ENCODE measurements around the gene NUP93.

NUP93 gene

DNA sequence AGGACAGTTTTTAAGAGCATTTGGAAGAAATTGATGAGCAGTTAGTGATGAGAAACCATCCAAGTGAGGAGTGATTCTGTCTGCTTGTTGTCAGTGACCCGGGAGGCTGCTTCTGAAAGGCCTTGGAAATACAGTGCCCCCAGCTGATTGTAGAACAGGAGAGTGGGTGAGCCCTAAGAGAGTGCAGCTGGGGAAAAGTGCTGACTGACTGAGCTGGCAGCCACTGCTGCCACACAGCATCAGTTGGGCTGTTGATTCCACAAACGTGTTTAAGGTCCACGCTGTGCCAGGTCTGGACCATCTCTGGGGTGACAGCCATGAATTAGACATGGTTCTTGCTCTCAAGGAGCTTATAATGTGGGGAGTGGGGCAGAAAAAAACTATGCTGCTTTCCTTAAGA lies 18.9 kb downstream of the NUP93 start:
- no peak for DNase-seq (ENCODE audit: low read depth)
- TF ChIP-seq, protein P1, sequence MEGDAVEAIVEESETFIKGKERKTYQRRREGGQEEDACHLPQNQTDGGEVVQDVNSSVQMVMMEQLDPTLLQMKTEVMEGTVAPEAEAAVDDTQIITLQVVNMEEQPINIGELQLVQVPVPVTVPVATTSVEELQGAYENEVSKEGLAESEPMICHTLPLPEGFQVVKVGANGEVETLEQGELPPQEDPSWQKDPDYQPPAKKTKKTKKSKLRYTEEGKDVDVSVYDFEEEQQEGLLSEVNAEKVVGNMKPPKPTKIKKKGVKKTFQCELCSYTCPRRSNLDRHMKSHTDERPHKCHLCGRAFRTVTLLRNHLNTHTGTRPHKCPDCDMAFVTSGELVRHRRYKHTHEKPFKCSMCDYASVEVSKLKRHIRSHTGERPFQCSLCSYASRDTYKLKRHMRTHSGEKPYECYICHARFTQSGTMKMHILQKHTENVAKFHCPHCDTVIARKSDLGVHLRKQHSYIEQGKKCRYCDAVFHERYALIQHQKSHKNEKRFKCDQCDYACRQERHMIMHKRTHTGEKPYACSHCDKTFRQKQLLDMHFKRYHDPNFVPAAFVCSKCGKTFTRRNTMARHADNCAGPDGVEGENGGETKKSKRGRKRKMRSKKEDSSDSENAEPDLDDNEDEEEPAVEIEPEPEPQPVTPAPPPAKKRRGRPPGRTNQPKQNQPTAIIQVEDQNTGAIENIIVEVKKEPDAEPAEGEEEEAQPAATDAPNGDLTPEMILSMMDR (IDR thresholded peaks at IDR 0.05; ENCODE audit: low read length, missing control alignments), result no peak
- no peak overlapping the region for H3K4me3 ChIP-seq (replicated peaks; ENCODE audit: low read depth, low read length)

DNA sequence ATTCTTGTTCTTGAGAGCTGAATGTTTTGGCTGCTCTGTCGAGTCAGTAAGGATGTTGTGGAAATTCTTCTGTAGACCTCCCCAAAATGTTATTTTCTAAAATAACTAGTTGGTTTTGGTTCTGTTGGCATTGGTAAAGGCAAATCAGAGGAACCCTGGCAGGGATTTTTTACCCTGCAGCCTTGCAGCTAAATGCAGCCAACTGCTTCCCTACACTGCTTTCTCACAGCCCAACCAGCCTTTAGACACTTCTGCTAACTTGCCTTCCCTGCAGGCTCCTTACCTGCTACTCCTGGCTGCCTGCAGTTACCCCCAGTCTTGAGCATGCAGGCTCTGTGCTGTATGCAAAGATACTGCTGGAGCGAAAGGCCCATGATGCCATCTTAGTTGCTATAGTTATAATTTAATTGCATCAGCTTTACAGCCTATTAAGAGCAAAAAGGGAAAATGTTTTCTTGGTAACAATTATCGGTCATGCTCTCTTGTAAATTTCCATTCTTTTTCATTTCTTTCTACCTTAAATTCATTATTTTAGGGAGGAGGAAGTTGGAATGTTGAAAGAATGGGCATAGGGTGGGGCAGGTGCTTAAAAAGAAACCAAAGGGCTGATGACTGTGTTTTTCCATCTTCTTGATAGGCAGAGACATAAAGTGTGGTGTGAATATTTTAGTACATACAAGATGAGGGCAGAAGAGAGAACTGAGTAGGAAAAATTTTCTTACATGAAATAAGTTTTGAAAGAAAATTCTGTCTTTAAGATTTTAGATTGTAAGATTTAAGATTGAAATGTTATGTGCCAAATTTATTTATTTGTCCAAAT lies 20.0 kb downstream of the NUP93 start:
- no peak overlapping the region for H3K4me3 ChIP-seq (replicated peaks; ENCODE audit: low read depth, low read length)
- peak; percentile 4 for DNase-seq (ENCODE audit: low read depth)
- TF ChIP-seq, protein P1 (IDR thresholded peaks at IDR 0.05; ENCODE audit: low read length, missing control alignments), result no peak

GRCh38 chr16:56753410-56753809 lies 23.5 kb downstream of the NUP93 start:
- no peak overlapping the region for H3K4me3 ChIP-seq (replicated peaks; ENCODE audit: low read depth, low read length)
- TF ChIP-seq, protein P1 (IDR thresholded peaks at IDR 0.05; ENCODE audit: low read length, missing control alignments), result no peak
- peak; percentile 38 for DNase-seq (ENCODE audit: low read depth)

DNA sequence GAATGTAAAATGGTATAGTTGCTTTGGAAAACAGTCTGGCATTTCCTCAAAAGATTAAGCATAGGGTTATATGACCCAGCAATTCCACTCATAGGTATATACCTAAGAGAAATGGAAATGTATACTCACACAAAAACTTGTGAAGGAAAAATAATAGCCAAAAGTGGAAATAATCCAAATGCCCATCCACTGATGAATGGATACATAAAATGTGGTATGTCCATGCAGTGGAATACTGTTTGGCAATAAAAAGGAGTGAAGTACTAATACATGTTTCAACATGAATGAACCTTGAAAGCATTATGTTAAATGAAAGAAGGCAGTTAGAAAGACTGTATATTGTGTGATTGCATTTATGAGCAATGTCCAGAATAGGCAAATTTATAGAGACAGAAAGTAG lies 25.1 kb downstream of the NUP93 start:
- TF ChIP-seq, protein P1 (IDR thresholded peaks at IDR 0.05; ENCODE audit: low read length, missing control alignments), result no peak
- H3K4me3 ChIP-seq (replicated peaks; ENCODE audit: low read depth, low read length), result no peak overlapping the region
- no peak for DNase-seq (ENCODE audit: low read depth)

DNA sequence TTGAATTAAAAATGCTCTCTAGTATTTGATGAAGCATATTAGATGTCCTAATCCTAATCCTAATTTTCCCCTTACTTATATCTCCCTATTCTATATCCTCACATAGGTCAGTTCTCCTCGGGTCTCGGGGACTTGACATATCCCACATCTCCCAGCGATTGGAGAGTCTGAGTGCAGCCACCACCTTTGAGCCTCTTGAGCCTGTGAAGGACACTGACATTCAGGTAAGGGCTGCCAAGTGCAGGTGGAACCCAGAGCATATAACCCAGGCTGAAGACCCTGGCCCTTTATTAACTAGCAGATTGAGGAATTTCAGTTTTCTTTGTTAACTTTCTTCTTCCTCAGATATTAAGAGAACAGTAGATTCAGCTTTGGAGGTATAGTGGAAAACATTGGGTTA lies 28.5 kb downstream of the NUP93 start:
- TF ChIP-seq, protein P1 (IDR thresholded peaks at IDR 0.05; ENCODE audit: low read length, missing control alignments), result no peak
- no peak overlapping the region for H3K4me3 ChIP-seq (replicated peaks; ENCODE audit: low read depth, low read length)
- DNase-seq (ENCODE audit: low read depth), result no peak

DNA sequence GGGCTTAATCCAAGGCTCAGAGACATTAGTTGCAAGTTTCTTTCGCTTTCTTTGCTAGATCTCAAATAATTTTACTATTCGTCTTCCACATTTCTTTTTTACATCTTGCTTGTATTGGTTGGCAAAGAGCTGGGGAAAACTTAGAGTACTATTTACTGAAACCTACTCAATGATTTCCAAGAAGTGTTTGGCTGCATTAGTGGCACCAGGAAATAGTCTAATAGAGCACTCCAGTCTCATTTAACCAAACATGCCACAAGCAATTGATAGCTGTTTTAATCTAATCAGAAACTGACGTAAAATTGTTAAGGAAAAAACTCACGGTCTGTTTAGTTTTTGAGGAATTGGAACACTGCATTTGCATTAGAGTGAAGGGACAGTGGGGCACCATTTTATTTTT lies 29.0 kb downstream of the NUP93 start:
- H3K4me3 ChIP-seq (replicated peaks; ENCODE audit: low read depth, low read length), result no peak overlapping the region
- TF ChIP-seq, protein P1 (IDR thresholded peaks at IDR 0.05; ENCODE audit: low read length, missing control alignments), result no peak
- no peak for DNase-seq (ENCODE audit: low read depth)
